Gastroesophageal sphincter (tissue), 3 donors: ENCODE data around the gene C1orf174.

Experiments
- EP300 ChIP-seq: sonication (generic); formaldehyde crosslinking; IDR thresholded peaks from one replicate; pipeline ENCODE4 v1.6.1; 2017; ENCODE audit warnings: antibody characterized with exemption, mild to moderate bottlenecking
- POLR2A ChIP-seq, 2 donors: fragments of 450-650 bp; IDR thresholded peaks; one replicate each; pipeline ENCODE4 v1.6.1; 2017; ENCODE audit warnings: antibody characterized with exemption in 2 of 2, mild to moderate bottlenecking in 2 of 2, moderate library complexity in 1 of 2
- POLR2AphosphoS5 ChIP-seq: sonication (generic); formaldehyde crosslinking; IDR thresholded peaks from one replicate; pipeline ENCODE4 v1.6.1; 2017; ENCODE audit warnings: antibody characterized with exemption
- TF ChIP-seq, protein P1 (sequence below), 4 experiments: fragments of 200-600 bp in 2 of 4; fragments of 450-650 bp in 2 of 4; sonication (generic) in 1 of 4; IDR thresholded peaks; one replicate each; pipeline ENCODE4 v1.5.1; 2017 to 2019; ENCODE audit warnings: antibody characterized with exemption in 4 of 4, mild to moderate bottlenecking in 2 of 4, moderate library complexity in 2 of 4

DNA sequence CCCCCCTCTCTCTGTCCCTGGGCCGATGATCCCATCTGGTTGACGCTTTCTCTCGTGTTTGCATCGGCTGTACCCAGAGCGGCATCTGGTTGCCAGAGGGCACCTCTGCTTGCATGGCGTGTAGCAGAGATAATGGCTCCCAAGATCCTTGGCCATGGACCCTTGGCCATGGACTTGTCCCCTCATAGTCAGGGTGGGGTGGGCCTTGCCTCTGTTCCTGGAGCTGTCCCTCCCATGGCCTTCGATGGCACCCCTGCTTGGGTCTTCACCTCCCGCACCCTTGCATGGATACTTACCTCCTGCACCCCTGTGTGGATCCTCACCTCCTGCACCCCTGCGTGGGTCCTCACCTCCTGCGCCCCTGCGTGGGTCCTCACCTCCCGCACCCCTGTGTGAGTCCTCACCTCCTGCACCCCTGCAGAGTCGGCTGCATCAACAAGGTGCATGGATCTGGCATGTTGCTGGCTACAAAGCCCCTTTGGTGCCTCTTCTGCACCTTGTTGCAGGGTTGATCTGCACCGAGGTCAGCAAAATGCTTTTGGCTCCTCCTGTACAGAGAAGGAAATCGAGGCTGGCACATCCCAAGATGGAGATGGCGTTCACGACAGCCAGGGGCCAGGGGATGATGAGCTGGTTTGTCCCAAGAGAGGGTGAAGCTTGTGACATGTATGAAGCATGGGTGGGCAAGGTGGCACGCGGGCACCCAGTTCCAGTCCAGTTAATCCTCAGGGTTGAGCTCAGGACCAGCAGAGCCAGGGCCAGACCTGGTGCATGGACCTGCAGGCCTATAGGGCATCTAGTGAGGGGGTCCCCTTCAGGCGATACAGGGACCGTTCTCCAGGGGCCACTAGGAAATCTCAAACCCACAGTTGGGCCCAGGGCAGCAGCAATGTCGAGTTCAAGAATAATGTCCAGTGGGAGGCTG lies 46.1 kb upstream of the C1orf174 start:
- TF ChIP-seq POLR2A (IDR thresholded peaks at IDR 0.05) (no peak), POLR2AphosphoS5 (no peak), EP300 (no peak)
- TF ChIP-seq, protein P1, sequence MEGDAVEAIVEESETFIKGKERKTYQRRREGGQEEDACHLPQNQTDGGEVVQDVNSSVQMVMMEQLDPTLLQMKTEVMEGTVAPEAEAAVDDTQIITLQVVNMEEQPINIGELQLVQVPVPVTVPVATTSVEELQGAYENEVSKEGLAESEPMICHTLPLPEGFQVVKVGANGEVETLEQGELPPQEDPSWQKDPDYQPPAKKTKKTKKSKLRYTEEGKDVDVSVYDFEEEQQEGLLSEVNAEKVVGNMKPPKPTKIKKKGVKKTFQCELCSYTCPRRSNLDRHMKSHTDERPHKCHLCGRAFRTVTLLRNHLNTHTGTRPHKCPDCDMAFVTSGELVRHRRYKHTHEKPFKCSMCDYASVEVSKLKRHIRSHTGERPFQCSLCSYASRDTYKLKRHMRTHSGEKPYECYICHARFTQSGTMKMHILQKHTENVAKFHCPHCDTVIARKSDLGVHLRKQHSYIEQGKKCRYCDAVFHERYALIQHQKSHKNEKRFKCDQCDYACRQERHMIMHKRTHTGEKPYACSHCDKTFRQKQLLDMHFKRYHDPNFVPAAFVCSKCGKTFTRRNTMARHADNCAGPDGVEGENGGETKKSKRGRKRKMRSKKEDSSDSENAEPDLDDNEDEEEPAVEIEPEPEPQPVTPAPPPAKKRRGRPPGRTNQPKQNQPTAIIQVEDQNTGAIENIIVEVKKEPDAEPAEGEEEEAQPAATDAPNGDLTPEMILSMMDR (IDR thresholded peaks at IDR 0.05) = no peak
